ENCODE results near the gene SCLT1. TPM values are rescaled to one million over a fixed set of nuclear protein-coding genes. Genes with fewer than 3 reads are reported as not detected.

SCLT1 gene
- total RNA-seq, 4 donors from 2014 or later = 5.2 to 26.0 (median 9.0) TPM

GRCh38 chr4:128837679-128838078 lies 255.7 kb downstream of the SCLT1 start:
- ATAC-seq = no peak
- 96 to 100% methylated on average over 2 to 3 of the region's 3 CpGs for WGBS, 2 donors (ENCODE audit: low coverage in 1 of 2)
- Histone ChIP-seq H3K36me3 (peaks cover 0 to 41% of the 10 kb centered on the region in 2 donors), H3K4me1 (peaks cover 0 to 72% (median 9%) of the 10 kb centered on the region in 3 donors), H3K27ac (no peak overlapping the region), H3K9me3 (no peaks in the 10 kb centered on the region), H3K4me3 (no peak overlapping the region), H3K27me3 (no peaks in the 10 kb centered on the region)
- no peak for TF ChIP-seq POLR2A (IDR thresholded peaks at IDR 0.05)
- TF ChIP-seq EP300 (IDR thresholded peaks at IDR 0.05) = no peak
- no peak for TF ChIP-seq POLR2AphosphoS5 (IDR thresholded peaks at IDR 0.05)
- TF ChIP-seq CTCF (IDR thresholded peaks at IDR 0.05) = no peak

GRCh38 chr4:128837198-128837597 lies 256.1 kb downstream of the SCLT1 start:
- H3K27ac ChIP-seq = no peak overlapping the region
- H3K36me3 ChIP-seq = peaks cover 0 to 41% of the 10 kb centered on the region in 2 donors
- WGBS, 2 donors (ENCODE audit: low coverage in 1 of 2) = 86 to 90% methylated on average over 2 of the region's 2 CpGs
- H3K4me1 ChIP-seq = peaks cover 0 to 77% (median 9%) of the 10 kb centered on the region in 3 donors
- H3K27me3 ChIP-seq = no peaks in the 10 kb centered on the region
- ATAC-seq = no peak
- H3K4me3 ChIP-seq = no peak overlapping the region
- no peaks in the 10 kb centered on the region for H3K9me3 ChIP-seq
- no peak for TF ChIP-seq POLR2A (IDR thresholded peaks at IDR 0.05)
- TF ChIP-seq EP300 (IDR thresholded peaks at IDR 0.05) = no peak
- TF ChIP-seq CTCF (IDR thresholded peaks at IDR 0.05) = no peak
- no peak for TF ChIP-seq POLR2AphosphoS5 (IDR thresholded peaks at IDR 0.05)

- peak; percentile 86 for ATAC-seq
- TF ChIP-seq POLR2AphosphoS5 (IDR thresholded peaks at IDR 0.05) = peak; percentile 29
- no peak for TF ChIP-seq EP300 (IDR thresholded peaks at IDR 0.05)
- Histone ChIP-seq H3K36me3 (peaks cover 0 to 43% of the 10 kb centered on the region in 2 donors), H3K27me3 (no peaks in the 10 kb centered on the region), H3K4me1 (peaks cover 7 to 83% (median 18%) of the 10 kb centered on the region in 3 donors), H3K4me3 (no peak overlapping the region), H3K27ac (peak overlapping the region; percentile 7 to 66 (median 36)), H3K9me3 (no peaks in the 10 kb centered on the region)
- WGBS, 2 donors (ENCODE audit: low coverage in 1 of 2) = 39 to 65% methylated on average over 2 to 4 of the region's 8 CpGs
Observed at GRCh38 chr4:128835498-128836222, 257.7 kb downstream of the SCLT1 start.

Small RNAs within 50 kb of the gene (small RNA-seq; reads per million reads assigned to genes)
- gene AC093826.2 = 0 reads per million in 4 donors

Other genes with a start within 250 kb of the SCLT1 start
- gene C4orf33, start 2.6 kb upstream of the SCLT1 start, total RNA-seq = 10 to 100 TPM in 1 of 4 donors, 1 to 10 TPM in 3; 4.8 to 12.5 (median 7.6) TPM

All from gastroesophageal sphincter (tissue), 4 donors.